Chondrocyte (in vitro differentiated cells): ENCODE measurements around the gene COPS7B. TPM values are rescaled to one million over a fixed set of nuclear protein-coding genes. Genes with fewer than 3 reads are reported as not detected.

Source experiments
- DNase-seq: peaks from one replicate; pipeline ENCODE4 v3.0.0; 2021; ENCODE audit warnings: mixed read lengths, low spot score
- H3K27ac Mint-ChIP-seq: one replicate; pipeline ENCODE4 v1.8.0; 2021; ENCODE audit warnings: mild to moderate bottlenecking, moderate library complexity, mixed read lengths; ENCODE audit not compliant: unreplicated experiment
- H3K27me3 Mint-ChIP-seq: 2 replicates; pipeline ENCODE4 v1.8.0; 2021; ENCODE audit warnings: low read depth, mixed read lengths
- H3K36me3 Mint-ChIP-seq: 2 replicates; pipeline ENCODE4 v1.8.0; 2021; ENCODE audit warnings: low read depth, mixed read lengths
- H3K4me1 Mint-ChIP-seq: 2 replicates; pipeline ENCODE4 v1.8.0; 2021; ENCODE audit warnings: low read depth, mild to moderate bottlenecking, mixed read lengths
- H3K4me3 Mint-ChIP-seq: one replicate; pipeline ENCODE4 v1.8.0; 2021; ENCODE audit warnings: mild to moderate bottlenecking, moderate library complexity, mixed read lengths; ENCODE audit not compliant: unreplicated experiment
- H3K9me3 Mint-ChIP-seq: 2 replicates; pipeline ENCODE4 v1.8.0; 2021; ENCODE audit warnings: low read depth, mixed read lengths
- CTCF ChIP-seq: fragments of 200-600 bp; sonication (generic); IDR thresholded peaks from 2 replicates; pipeline ENCODE4 v1.5.0; 2021; ENCODE audit warnings: antibody characterized with exemption, mild to moderate bottlenecking, moderate library complexity
- total RNA-seq: library from RNA; stranded (reverse); gene quantifications from 3 replicates; pipeline ENCODE4 v1.2.1, GENCODE V29; 2021

Gene COPS7B
- total RNA-seq, 1 donor from 2014 or later = 29.4 TPM

- Mint-ChIP-seq H3K9me3 (no peaks in the 10 kb centered on the region), H3K4me1 (no peaks in the 10 kb centered on the region), H3K36me3 (no peaks in the 10 kb centered on the region), H3K4me3 (no peak overlapping the region), H3K27ac (no peak overlapping the region), H3K27me3 (no peaks in the 10 kb centered on the region)
- no peak for TF ChIP-seq CTCF
- no peak for DNase-seq
These were observed 35.0 kb upstream of the COPS7B start for GRCh38 chr2:231751042-231751815.

DNA sequence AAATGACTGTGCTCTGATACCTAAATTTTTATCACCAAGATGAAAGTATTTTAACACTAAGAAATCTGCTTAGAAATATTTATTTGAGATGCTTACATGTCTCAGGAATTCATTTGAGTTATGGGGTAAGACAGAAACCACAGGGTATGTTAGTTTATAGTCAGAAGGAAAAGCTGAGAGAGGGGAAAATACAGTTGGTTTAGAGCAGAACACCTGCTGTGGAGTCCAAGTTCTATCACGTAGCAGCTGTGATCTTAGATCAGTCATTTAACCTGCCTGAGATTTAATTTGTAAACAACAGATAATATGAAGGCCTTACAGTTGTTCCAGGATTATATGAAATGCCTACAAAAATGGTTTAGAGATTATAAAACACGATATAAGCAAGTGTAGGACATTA, 34.2 kb upstream of the COPS7B start:
- no peak for DNase-seq
- Mint-ChIP-seq H3K4me3 (no peak overlapping the region), H3K36me3 (no peaks in the 10 kb centered on the region), H3K27ac (no peak overlapping the region), H3K9me3 (no peaks in the 10 kb centered on the region), H3K4me1 (no peaks in the 10 kb centered on the region), H3K27me3 (no peaks in the 10 kb centered on the region)
- no peak for TF ChIP-seq CTCF

GRCh38 chr2:231761735-231762134, 24.5 kb upstream of the COPS7B start:
- no peaks in the 10 kb centered on the region for H3K9me3 Mint-ChIP-seq
- H3K27me3 Mint-ChIP-seq = no peaks in the 10 kb centered on the region
- H3K4me3 Mint-ChIP-seq = no peak overlapping the region
- DNase-seq = no peak
- no peak for TF ChIP-seq CTCF
- H3K4me1 Mint-ChIP-seq = peaks cover 21% of the 10 kb centered on the region
- H3K36me3 Mint-ChIP-seq = no peaks in the 10 kb centered on the region
- H3K27ac Mint-ChIP-seq = peak overlapping the region; percentile 32

DNA sequence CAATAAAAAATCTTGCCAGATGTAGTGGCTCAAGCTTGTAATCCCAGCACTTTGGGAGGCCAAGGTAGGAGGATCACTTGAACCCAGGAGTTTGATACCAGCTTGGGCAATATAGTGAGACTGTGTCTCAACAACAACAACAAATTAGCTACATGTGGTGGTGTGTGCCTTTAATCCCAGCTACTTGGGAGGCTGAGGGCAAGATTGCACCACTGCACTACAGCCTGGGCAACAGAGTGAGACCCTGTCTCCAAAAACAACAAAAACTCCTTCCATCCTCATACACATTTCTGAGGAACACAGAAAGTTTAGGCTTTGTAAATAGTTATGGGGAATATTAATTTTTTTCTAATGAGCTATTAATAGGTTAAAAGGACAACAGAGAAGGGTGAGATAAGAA, 22.1 kb upstream of the COPS7B start:
- Mint-ChIP-seq H3K4me1 (peaks cover 28% of the 10 kb centered on the region), H3K27me3 (no peaks in the 10 kb centered on the region), H3K9me3 (no peaks in the 10 kb centered on the region), H3K36me3 (no peaks in the 10 kb centered on the region), H3K27ac (no peak overlapping the region), H3K4me3 (no peak overlapping the region)
- DNase-seq = no peak
- TF ChIP-seq CTCF = no peak

DNA sequence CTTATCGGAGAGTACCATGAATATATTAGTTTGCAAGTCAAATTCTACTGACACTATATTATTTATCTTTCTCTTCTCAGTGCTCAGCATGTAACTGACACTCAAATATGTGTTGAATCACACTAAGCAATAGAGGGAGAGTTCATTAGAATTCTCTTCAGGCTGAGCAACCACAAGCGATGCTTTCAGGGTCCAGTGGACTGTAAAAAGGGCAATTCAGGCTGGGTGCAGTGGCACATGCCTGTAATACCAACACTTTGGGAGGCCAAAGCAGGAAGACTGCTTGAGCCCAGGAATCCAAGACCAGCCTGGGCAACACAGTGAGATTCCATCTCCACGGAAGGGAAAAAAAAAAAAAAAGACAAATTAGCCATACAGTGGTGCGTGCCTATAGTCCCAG, 21.5 kb upstream of the COPS7B start:
- TF ChIP-seq CTCF = no peak
- no peaks in the 10 kb centered on the region for H3K9me3 Mint-ChIP-seq
- peak overlapping the region; percentile 11 for H3K27ac Mint-ChIP-seq
- H3K36me3 Mint-ChIP-seq = no peaks in the 10 kb centered on the region
- H3K4me1 Mint-ChIP-seq = peaks cover 28% of the 10 kb centered on the region
- DNase-seq = no peak
- H3K27me3 Mint-ChIP-seq = no peaks in the 10 kb centered on the region
- H3K4me3 Mint-ChIP-seq = no peak overlapping the region
